ENCODE data around the gene HOXD12. TPM values are rescaled to one million over a fixed set of nuclear protein-coding genes. Genes with fewer than 3 reads are reported as not detected.

The HOXD12 gene
- total RNA-seq, 4 donors from 2014 or later: not detected

GRCh38 chr2:176076796-176077195 is 22.8 kb upstream of the HOXD12 start:
- no peak for ATAC-seq (ENCODE audit: low FRiP score)
- no peak for TF ChIP-seq CTCF (IDR thresholded peaks at IDR 0.05)
- no peak for DNase-seq (ENCODE audit: low spot score)

GRCh38 chr2:176078541-176079284 is 20.9 kb upstream of the HOXD12 start:
- DNase-seq (ENCODE audit: low spot score): no peak
- no peak for TF ChIP-seq CTCF (IDR thresholded peaks at IDR 0.05)
- no peak for ATAC-seq (ENCODE audit: low FRiP score)

GRCh38 chr2:176079285-176079830 is 20.2 kb upstream of the HOXD12 start:
- DNase-seq (ENCODE audit: low spot score) (no peak), ATAC-seq (ENCODE audit: low FRiP score) (no peak)
- TF ChIP-seq CTCF (IDR thresholded peaks at IDR 0.05): no peak

GRCh38 chr2:176079831-176080539 is 19.6 kb upstream of the HOXD12 start:
- DNase-seq (ENCODE audit: low spot score) (no peak), ATAC-seq (ENCODE audit: low FRiP score) (no peak)

GRCh38 chr2:176080540-176081375 is 18.8 kb upstream of the HOXD12 start:
- ATAC-seq (ENCODE audit: low FRiP score) (no peak), DNase-seq (ENCODE audit: low spot score) (no peak)
- no peak for TF ChIP-seq CTCF (IDR thresholded peaks at IDR 0.05)

More at GRCh38 chr2:176079831-176080539, 19.6 kb upstream of the HOXD12 start:
- peak in 1 of 3 donors; percentile 13 for TF ChIP-seq CTCF (IDR thresholded peaks at IDR 0.05)

GRCh38 chr2:176081376-176081836 is 18.2 kb upstream of the HOXD12 start:
- no peak for TF ChIP-seq CTCF (IDR thresholded peaks at IDR 0.05)
- ATAC-seq (ENCODE audit: low FRiP score) (no peak), DNase-seq (ENCODE audit: low spot score) (no peak)
